ENCODE results near the gene NDUFS5.

DNA sequence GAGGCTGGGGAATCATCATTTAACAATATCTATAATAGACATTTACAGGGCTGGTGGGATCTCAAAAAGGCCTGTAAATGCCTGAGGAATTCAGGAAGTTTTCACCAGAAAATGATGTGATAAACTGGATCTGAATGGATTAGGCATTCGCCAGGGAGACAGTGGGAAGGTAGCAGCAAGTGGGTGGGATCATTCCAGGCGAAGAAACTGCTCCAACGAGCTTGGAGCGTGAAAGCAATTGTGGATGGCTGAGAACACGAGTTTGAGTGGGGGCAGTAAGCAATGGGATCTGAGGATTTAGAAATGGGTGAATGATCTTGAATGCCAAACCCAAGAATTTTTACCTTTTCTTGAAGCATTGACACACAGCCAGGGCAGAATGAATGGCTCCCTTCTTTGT, 8.9 kb upstream of the NDUFS5 start:
- TF ChIP-seq, protein P1, sequence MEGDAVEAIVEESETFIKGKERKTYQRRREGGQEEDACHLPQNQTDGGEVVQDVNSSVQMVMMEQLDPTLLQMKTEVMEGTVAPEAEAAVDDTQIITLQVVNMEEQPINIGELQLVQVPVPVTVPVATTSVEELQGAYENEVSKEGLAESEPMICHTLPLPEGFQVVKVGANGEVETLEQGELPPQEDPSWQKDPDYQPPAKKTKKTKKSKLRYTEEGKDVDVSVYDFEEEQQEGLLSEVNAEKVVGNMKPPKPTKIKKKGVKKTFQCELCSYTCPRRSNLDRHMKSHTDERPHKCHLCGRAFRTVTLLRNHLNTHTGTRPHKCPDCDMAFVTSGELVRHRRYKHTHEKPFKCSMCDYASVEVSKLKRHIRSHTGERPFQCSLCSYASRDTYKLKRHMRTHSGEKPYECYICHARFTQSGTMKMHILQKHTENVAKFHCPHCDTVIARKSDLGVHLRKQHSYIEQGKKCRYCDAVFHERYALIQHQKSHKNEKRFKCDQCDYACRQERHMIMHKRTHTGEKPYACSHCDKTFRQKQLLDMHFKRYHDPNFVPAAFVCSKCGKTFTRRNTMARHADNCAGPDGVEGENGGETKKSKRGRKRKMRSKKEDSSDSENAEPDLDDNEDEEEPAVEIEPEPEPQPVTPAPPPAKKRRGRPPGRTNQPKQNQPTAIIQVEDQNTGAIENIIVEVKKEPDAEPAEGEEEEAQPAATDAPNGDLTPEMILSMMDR (optimal IDR thresholded peaks at IDR 0.05 in 1 of 3, IDR thresholded peaks at IDR 0.05 in 1 of 3, conservative IDR thresholded peaks at IDR 0.05 in 1 of 3; ENCODE audit: extremely low read depth in 1 of 3, insufficient read depth in 2 of 3, low read length in 3 of 3), result no peak
- TF ChIP-seq EZH2 (IDR thresholded peaks at IDR 0.05; ENCODE audit: low read length), result no peak
